Mammary epithelial cell (primary cell): ENCODE measurements around the gene MED13.

Source experiments
- CTCF ChIP-seq, 2 donors: IDR thresholded peaks in 1 of 2; conservative IDR thresholded peaks in 1 of 2; 2 replicates each; pipeline ENCODE4 v1.5.1; 2011 to 2012; ENCODE audit warnings: inconsistent platforms in 2 of 2, low read length in 2 of 2, mild to moderate bottlenecking in 2 of 2, control low read depth in 1 of 2, low read depth in 1 of 2; ENCODE audit not compliant: insufficient read depth in 1 of 2; ENCODE audit errors: extremely low read depth in 1 of 2
- EZH2 ChIP-seq: IDR thresholded peaks from 2 replicates; pipeline ENCODE4 v1.6.1; 2012; ENCODE audit warnings: low read length, inconsistent platforms, borderline replicate concordance

- TF ChIP-seq CTCF (conservative IDR thresholded peaks at IDR 0.05 in 1 of 2, IDR thresholded peaks at IDR 0.05 in 1 of 2; ENCODE audit: extremely low read depth in 1 of 2, insufficient read depth in 1 of 2, low read depth in 1 of 2, low read length in 2 of 2) (no peak), EZH2 (no peak)
Observed at GRCh38 chr17:61947367-61948078, 117.6 kb downstream of the MED13 start.
